Keratinocyte (primary cell): ENCODE measurements around the gene NXN. TPM values are rescaled to one million over a fixed set of nuclear protein-coding genes. Genes with fewer than 3 reads are reported as not detected.

Experiments
- DNase-seq: peaks from one replicate; pipeline ENCODE4 v3.0.0-alpha.2; 2011; ENCODE audit warnings: low read depth, missing footprints, low spot score
- FAIRE-seq: peaks from 2 replicates; lab custom pipeline; 2011; peaks lifted over from hg19 to GRCh38; lab: Jason Lieb, UNC
- H2AFZ ChIP-seq: 2 replicates; pipeline ENCODE4 v1.6.0; 2012; ENCODE audit warnings: low read length, control low read depth, inconsistent platforms; ENCODE audit not compliant: control insufficient read depth
- H3K27ac ChIP-seq: 2 replicates; pipeline ENCODE4 v1.5.1; 2011; ENCODE audit warnings: low read length; ENCODE audit not compliant: control insufficient read depth, insufficient read depth
- H3K27me3 ChIP-seq: 3 replicates; pipeline ENCODE4 v1.6.0; 2011; ENCODE audit warnings: low read length; ENCODE audit not compliant: control insufficient read depth, insufficient read depth; ENCODE audit errors: extremely low read depth
- H3K36me3 ChIP-seq, 2 experiments: 2 replicates in 1 of 2; 3 replicates in 1 of 2; pipeline ENCODE4 v1.5.1; 2011; ENCODE audit warnings: low read length in 2 of 2, mild to moderate bottlenecking in 1 of 2; ENCODE audit not compliant: control insufficient read depth in 2 of 2, insufficient read depth in 2 of 2; ENCODE audit errors: extremely low read depth in 1 of 2
- H3K4me1 ChIP-seq: 3 replicates; pipeline ENCODE4 v1.5.1; 2011; ENCODE audit warnings: low read length; ENCODE audit not compliant: control insufficient read depth, insufficient read depth; ENCODE audit errors: extremely low read depth
- H3K4me2 ChIP-seq: 3 replicates; pipeline ENCODE4 v1.6.0; 2011; ENCODE audit warnings: low read depth, low read length; ENCODE audit not compliant: control insufficient read depth, insufficient read depth; ENCODE audit errors: extremely low read depth
- H3K4me3 ChIP-seq, 3 experiments: fragments of 200-600 bp in 1 of 3; sonication (generic) in 1 of 3; 2 replicates in 2 of 3; 3 replicates in 1 of 3; pipeline ENCODE4 v1.5.1; 2011 to 2016; ENCODE audit warnings: low read length in 3 of 3, mild to moderate bottlenecking in 3 of 3, control low read depth in 2 of 3, inconsistent platforms in 1 of 3, low read depth in 1 of 3, mixed read lengths in 1 of 3, mixed run types in 1 of 3, moderate library complexity in 1 of 3; ENCODE audit not compliant: control insufficient read depth in 2 of 3, insufficient read depth in 2 of 3; ENCODE audit errors: extremely low read depth in 1 of 3
- H3K79me2 ChIP-seq: 2 replicates; pipeline ENCODE4 v1.6.0; 2012; ENCODE audit warnings: low read length; ENCODE audit not compliant: control insufficient read depth, insufficient read depth
- H3K9ac ChIP-seq: 3 replicates; pipeline ENCODE4 v1.6.0; 2011; ENCODE audit warnings: low read length; ENCODE audit not compliant: control insufficient read depth, insufficient read depth; ENCODE audit errors: extremely low read depth
- H3K9me1 ChIP-seq: 3 replicates; pipeline ENCODE4 v1.6.0; 2011; ENCODE audit warnings: low read length; ENCODE audit not compliant: control insufficient read depth, insufficient read depth; ENCODE audit errors: extremely low read depth
- H3K9me3 ChIP-seq: 2 replicates; pipeline ENCODE4 v1.5.1; 2012; ENCODE audit warnings: low read depth, low read length; ENCODE audit not compliant: control insufficient read depth
- H4K20me1 ChIP-seq: 3 replicates; pipeline ENCODE4 v1.6.0; 2011; ENCODE audit warnings: low read length; ENCODE audit not compliant: control insufficient read depth, insufficient read depth; ENCODE audit errors: extremely low read depth
- CTCF ChIP-seq, 3 experiments: IDR thresholded peaks in 1 of 3; conservative IDR thresholded peaks in 1 of 3; optimal IDR thresholded peaks in 1 of 3; 2 replicates in 2 of 3; 3 replicates in 1 of 3; pipeline versions ENCODE3 to v1.5.1; 2011; ENCODE audit warnings: low read length in 3 of 3, mild to moderate bottlenecking in 3 of 3, moderate library complexity in 2 of 3, control low read depth in 1 of 3, inconsistent platforms in 1 of 3; ENCODE audit not compliant: insufficient read depth in 2 of 3; ENCODE audit errors: extremely low read depth in 1 of 3
- EZH2 ChIP-seq: IDR thresholded peaks from one replicate; pipeline ENCODE4 v1.6.1; 2012; ENCODE audit warnings: inconsistent platforms, mild to moderate bottlenecking, low read length, moderate library complexity
- dilution Hi-C: fragments of 300-500 bp; cut with MboI; formaldehyde crosslinking; loops from one replicate; pipeline ENCODE4 v1.7.0; 2020; ENCODE audit warnings: low sequenced_read_pairs; ENCODE audit not compliant: extremely low pct_ligation_motif_present
- polyA plus RNA-seq, 5 experiments: library from polyadenylated mRNA; depleted of rRNA in 3 of 5; stranded (reverse) in 3 of 5; stranded (forward) in 1 of 5; unstranded in 1 of 5; fragments of >200 nt; gene quantifications; 1 replicate in 1 of 5; 2 replicates in 3 of 5; 3 replicates in 1 of 5; pipeline versions ENCODE4 v1.2.1 to v1.2.3, GENCODE V29; 2011 to 2012; ENCODE audit warnings: missing spikeins in 2 of 5, low read depth in 1 of 5, low replicate concordance in 1 of 5

Gene NXN
- polyA plus RNA-seq, 1 donor (not counting 4 experiments of a cell fraction or from before 2014, with no cell fraction given): 94.4 TPM

GRCh38 chr17:1008008-1008761, 28.6 kb upstream of the NXN start:
- dilution Hi-C loops: no loop called here
- H3K9me1 ChIP-seq: no peaks in the 10 kb centered on the region
- H3K4me2 ChIP-seq: no peak overlapping the region
- H3K36me3 ChIP-seq: peaks cover 7 to 9% of the 10 kb centered on the region in 2 experiments
- no peak overlapping the region for H3K9ac ChIP-seq
- H3K27ac ChIP-seq: no peak overlapping the region
- H3K27me3 ChIP-seq: no peaks in the 10 kb centered on the region
- no peak overlapping the region for H3K4me3 ChIP-seq
- TF ChIP-seq EZH2 (no peak), CTCF (optimal IDR thresholded peaks at IDR 0.05 in 1 of 3, IDR thresholded peaks at IDR 0.05 in 1 of 3, conservative IDR thresholded peaks at IDR 0.05 in 1 of 3; ENCODE audit: extremely low read depth in 1 of 3, insufficient read depth in 2 of 3, low read length in 3 of 3) (no peak)
- DNase-seq: no peak
- H2AFZ ChIP-seq: no peak overlapping the region
- H3K9me3 ChIP-seq: no peaks in the 10 kb centered on the region
- H3K4me1 ChIP-seq: peaks cover 11% of the 10 kb centered on the region
- no peaks in the 10 kb centered on the region for H4K20me1 ChIP-seq
- H3K79me2 ChIP-seq: no peaks in the 10 kb centered on the region
- no peak for FAIRE-seq

- Histone ChIP-seq H3K4me2 (no peak overlapping the region), H3K4me1 (peaks cover 11% of the 10 kb centered on the region), H3K4me3 (no peak overlapping the region), H3K27ac (no peak overlapping the region), H3K79me2 (no peaks in the 10 kb centered on the region), H4K20me1 (peaks cover 2% of the 10 kb centered on the region), H3K36me3 (peaks cover 7 to 16% of the 10 kb centered on the region in 2 experiments), H3K9me3 (no peaks in the 10 kb centered on the region), H3K9me1 (no peaks in the 10 kb centered on the region), H3K9ac (no peak overlapping the region), H2AFZ (no peak overlapping the region), H3K27me3 (no peaks in the 10 kb centered on the region)
- dilution Hi-C loops: no loop called here
- TF ChIP-seq EZH2 (no peak), CTCF (optimal IDR thresholded peaks at IDR 0.05 in 1 of 3, IDR thresholded peaks at IDR 0.05 in 1 of 3, conservative IDR thresholded peaks at IDR 0.05 in 1 of 3; ENCODE audit: extremely low read depth in 1 of 3, insufficient read depth in 2 of 3, low read length in 3 of 3) (no peak)
- DNase-seq (no peak), FAIRE-seq (no peak)
Measured at GRCh38 chr17:1007310-1008007, 27.9 kb upstream of the NXN start.
